HG03095 (cell line): ENCODE results near the gene BAIAP2.
"Not testable (repeated sequence)": the region's sequence is repeated elsewhere in the genome, so short reads cannot be mapped to it uniquely, and the experiment has no call there.

Experiments used
- ATAC-seq: cut with Tn5 transposase; IDR thresholded peaks from one replicate; pipeline ENCODE4 v1.9.1; 2021; ENCODE audit warnings: moderate library complexity; ENCODE audit not compliant: unreplicated experiment

Gene BAIAP2

DNA sequence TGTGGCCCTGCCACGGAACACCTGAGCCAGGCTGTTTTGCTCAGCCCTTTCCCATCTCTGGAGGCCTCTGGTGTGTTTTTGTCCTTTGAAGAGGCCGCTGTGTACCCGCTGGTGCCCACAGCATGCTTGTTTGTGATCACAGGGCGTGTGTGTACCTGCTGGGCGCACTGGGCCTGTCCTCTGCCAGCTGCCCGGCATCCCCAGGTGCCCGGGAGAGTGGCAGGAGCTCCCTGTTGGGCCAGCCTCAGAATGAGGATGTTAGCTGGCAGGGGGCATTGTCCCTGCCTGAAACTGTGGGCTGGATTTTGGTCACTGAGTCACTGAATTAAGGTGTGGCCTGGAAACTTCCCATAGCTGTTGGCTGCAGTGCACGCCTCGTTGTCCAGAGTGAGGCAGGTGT, 31.1 kb downstream of the BAIAP2 start:
- no peak for ATAC-seq

DNA sequence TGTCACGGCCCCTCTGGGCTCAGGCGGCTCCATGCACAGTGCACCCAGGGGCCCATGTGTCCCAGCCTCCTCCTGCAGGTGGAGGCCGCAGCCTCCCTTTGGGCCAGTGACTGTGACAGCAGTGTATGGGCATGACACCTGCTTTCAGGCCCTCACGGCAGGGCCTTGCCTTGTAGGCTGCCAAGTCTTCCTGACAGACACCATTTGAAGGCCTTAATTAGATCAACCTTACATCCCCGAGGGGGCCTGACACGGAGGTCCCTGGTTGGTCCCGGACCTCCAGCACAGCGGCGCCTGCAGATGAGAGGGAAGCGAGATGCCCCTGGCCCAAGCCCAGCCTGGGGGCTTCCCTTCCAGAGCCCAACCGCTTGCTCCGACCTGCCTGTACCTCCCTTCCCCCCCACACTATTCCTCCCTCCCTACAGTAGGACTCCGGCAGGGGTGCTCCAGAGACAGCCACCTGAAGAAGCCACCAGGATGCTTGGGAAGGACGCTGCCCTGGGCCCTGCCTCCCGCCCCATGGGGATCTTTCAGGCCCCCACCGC, 31.9 kb downstream of the BAIAP2 start:
- no peak for ATAC-seq

DNA sequence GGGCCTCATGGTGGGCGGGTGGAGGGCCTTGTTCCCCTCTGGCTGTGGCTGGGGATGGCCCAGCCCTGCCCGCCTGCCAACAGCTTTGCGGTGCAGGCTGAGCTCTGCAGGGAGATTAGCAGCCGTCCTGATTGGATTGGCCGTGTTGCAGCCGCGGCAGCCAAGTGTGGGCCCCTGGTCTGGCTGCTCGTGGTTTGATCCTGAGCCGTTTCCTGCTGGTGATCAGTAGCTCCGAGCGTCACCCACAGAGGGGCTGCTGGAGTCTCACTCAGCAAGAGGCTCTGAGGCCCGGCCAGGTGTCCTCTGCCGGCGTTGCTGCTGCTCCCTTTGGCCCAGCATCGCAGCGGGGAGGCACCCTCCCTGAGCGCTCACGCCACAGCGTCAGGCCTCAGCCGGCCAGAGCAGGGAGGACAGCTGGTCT, 32.5 kb downstream of the BAIAP2 start:
- ATAC-seq: no peak

DNA sequence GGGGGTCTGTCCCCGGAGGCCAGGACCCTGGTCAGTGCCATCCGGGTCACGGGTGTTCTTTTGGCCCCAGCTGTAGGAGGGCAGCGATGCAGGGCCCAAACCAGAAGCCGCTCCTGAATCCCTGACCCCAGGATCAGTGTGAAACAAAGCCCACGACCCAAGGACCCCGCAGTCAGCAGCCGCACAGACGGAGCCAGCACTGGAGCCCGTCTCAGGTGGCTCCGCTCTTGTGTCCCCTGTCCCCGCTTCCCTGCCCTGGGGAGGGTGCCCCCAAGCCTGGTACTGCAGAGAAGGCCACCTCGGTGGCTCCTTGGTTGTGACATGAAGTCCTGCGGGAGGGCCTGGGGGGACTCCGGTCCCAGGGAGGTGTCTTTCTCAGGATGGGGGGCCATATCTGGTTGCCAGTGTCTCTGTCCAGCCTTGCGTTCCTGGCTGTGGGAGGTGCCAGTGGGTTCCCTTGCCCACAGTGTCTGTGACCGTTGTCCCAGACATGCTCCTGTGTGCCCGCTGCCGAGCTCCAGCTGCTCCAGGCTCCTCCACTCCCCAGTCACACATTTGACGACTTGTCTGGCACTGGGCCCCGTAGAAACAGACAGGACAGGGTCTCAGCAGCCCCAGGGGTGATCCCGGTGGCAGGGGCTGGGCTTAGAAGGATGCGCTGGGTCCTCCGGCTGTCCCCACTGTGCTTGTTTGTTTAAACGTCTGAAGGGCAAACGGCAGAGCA, 33.6 kb downstream of the BAIAP2 start:
- no peak for ATAC-seq

DNA sequence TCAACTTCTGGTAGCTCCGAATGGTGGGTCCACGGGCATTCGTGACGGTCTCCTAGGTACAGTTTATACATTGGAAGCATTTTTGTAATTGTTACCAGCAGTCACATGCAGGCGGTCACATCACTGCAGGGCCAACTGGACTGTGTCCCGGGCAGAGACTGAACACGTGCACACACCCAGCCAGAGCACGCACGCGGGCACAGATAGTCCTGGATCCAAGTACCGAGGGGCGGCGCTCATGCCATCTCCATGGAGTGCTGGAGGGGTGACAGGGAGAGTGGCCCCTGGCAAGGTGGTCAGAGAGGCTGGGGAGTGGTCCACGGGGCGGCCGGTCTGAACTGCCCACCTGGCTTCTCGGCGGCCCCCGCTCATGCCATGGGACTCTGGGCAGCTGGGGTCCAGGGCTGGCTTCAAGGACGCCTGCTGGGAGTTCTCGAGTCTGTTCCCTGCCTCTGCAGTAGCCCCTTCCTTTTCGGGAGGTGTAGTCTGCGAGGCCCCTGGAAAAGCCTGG, 34.2 kb downstream of the BAIAP2 start:
- ATAC-seq: no peak

DNA sequence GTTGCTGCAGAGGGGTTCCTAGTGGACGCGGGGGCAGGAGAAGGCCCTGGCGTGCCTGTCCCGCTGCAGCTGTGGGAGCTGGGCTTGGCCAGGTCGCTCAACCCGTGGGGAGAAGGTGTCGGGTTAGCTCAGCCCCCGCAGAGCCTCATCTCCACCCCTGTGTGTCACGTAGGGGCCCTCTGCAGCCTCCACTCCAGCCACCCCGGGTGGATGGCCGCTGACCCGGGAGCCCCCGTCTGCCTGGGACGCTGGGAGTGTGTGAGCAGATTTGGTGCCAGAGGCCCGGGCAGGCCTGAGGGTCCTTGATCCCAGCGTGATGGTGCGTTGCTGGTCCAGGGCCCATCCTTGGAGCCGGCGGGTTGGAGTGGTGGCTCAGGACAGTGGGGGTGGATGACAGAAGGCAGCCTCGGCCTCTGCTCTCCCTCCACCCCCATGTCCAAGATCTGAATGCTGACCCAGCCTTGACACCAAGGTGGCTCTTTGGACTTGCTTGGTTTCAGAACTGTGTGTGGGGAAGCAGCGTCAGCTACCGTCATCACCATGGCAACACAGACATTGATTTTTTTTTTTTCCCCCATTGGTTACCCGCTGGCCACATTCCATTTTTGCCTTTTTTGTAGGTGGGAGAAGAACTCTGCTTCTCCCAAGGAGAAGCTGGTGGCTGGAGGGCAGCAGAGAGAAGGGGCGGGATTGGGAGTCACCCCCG, 35.7 kb downstream of the BAIAP2 start:
- no peak for ATAC-seq

DNA sequence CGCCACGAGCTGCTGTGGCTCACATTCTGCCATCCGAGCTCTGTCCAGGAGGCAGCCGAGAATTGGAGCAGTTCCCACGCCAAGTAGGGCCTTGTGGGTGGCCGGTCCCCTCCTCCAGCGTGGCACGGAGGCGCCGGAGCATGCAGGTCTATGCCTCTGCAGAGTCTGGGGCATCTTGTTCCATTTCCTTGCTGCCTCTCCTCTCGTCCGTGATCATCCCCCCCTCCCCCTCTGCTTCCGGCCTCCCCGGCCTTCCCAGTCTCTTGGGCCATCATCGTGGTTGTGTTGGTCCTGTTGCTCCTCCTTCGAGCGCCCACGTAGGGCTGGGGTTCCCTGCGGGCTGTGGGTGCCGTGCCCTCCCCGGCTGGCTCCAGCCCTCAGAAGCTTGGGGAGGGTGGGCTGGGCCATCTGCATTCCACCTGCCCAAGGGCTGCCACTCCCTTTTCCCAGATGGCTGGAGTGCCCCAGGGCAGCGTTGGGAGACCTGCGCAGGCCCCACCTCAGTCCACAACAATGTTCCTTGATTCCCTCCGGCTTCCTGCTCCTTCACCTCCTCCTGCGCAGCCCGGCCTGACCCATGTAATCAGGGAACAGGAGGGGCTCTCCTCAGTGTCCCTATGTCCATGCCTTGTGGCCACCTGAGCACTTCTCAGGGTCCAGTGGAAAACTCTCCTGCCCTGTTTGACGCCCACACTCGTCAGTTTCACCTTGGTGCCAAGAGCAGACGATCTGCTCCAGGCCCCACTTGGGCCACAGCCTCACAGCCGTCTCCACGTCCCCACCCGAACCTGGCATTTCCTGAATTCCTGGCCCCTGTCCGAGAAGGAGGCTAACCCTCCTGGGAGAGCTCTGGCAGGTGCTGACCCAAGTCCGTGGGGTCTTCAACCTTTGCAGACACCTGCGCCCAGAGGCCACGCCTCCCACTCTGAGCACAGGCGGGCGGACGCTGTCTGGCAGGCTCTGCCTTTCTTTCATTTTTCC, 37.1 kb downstream of the BAIAP2 start:
- no peak for ATAC-seq

DNA sequence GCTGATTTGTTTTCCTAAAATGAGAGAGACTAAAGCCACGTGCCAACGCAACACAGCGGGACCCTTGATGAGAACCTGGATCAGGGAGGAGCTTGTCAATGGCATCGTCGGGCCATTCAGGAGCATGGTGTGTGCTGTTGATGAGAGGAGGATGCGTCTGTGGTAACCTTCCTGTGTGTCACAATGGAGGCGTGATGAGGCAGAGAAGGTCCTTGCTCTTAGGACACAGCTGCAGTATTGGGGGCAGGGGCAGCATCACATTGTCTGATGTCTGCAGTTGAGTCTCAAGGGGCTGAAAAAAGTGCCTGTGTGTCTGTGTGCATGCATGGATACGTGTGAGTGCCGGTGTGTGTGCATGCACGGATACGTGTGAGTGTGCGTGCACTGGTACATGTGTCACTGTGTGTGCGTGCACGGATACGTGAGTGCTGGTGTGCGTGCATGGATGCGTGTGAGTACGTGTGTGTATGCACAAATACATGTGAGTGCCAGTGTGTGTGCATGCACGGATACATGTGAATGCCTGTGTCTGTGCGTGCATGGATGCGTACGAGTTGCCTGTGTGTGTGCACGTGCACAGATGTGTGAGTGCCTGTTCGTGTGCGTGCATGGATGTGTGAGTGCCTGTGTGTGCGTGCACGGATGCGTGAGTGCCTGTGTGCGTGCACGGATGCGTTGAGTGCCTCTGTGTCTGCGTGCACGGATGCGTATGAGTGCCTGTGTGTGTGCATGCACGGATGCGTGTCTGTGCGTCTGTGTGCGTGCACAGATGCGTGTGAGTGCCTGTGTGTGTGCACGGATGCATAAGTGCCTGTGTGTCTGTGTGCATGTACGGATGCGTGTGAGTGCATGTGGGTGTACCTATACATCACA, 39.3 kb downstream of the BAIAP2 start:
- no peak for ATAC-seq

DNA sequence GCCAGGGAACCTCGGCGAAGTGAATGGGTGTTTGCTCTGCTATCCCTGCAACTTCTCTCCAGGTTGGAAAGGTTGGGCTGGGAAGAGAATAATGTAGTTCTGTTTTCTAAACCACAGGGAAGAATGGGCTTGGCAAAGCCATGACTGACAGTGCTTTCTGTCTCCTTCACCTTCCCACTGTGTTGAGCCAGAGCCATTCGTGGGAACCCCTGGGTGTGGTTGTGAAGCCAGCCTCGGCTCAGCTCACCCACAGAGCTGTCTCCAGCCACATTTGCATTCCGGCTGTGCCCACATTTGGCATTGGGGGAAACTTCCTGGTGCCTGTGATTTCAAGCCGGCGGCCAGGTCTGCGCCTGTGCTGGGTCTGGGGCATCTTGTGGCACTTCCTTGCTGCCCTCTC, 39.9 kb downstream of the BAIAP2 start:
- ATAC-seq: no peak

DNA sequence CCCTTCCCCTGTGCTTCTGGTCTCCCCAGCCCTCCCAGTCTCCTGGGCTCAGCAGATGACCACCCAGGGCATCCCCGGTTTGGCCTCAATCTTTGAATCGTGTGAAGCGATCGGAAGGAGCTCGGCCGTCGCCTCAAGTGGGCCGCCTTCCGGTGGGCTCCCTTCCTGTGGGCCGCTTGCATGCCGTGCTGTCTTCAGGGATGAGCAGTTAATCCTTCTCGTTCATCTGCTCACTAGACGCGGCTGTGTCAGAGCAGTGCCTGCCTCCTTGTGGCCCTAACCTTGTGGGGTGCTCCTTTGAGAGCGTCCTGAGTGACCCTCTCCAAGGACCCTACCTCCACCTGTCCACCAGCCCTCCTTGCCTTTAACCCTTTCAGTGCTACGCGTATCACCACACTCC, 40.4 kb downstream of the BAIAP2 start:
- no peak for ATAC-seq

DNA sequence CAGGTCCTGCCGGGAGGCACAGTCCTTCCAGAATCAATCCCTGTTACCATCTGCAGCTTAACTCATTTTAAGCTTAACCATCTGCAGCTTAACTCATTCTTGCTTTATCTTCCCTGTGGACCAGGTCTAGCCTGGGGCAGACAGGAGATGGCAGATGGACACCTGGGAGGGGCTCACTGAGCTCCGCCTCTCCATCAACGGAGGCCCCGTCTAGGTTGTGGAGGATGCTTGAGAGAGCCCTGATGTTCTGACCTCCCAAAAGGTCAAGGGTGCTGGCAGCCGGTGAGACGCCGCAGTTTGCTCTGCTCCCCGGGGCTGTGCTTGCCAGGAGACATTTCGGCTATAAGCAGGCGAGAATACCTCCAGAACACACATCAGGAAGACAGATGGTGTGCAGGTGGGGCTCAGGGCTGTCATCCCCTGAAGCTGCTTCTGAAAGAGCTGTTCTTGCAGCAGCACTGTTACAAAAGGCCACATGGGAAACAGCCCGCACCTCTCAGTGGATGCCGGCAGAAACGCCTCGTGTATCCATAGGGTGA, 41.3 kb downstream of the BAIAP2 start:
- no peak for ATAC-seq

DNA sequence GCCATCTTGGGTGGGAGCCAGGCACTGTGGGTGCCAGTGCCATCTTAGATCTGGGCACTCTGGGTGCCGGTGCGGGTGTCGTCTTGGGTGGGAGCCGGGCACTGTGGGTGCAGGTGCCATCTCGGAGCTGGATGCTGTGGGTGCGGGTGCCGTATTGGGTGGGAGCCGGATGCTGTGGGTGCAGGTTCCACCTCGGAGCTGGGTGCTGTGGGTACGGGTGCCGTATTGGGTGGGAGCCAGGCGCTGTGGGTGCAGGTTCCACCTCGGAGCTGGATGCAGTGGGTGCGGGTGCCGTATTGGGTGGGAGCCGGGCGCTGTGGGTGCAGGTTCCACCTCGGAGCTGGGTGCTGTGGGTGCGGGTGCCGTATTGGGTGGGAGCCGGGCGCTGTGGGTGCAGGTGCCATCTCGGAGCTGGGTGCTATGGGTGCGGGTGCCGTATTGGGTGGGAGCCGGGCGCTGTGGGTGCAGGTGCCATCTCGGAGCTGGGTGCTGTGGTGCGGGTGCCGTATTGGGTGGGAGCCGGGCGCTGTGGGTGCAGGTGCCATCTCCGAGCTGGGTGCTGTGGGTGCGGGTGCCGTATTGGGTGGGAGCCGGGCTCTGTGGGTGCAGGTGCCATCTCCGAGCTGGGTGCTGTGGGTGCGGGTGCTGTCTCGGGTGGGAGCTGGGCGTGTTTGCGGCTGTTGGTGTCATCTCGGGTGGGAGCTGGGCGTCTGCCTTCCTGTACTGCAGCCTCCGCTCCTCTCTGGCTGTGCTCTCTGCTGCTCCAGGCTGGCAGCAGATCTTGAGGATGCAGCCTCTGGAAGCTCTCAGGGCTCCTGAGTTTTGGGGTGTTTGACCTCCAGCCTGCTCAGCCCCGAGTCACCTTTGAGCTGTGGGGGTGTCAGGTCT, 43.3 kb downstream of the BAIAP2 start:
- not testable (repeated sequence) for ATAC-seq

DNA sequence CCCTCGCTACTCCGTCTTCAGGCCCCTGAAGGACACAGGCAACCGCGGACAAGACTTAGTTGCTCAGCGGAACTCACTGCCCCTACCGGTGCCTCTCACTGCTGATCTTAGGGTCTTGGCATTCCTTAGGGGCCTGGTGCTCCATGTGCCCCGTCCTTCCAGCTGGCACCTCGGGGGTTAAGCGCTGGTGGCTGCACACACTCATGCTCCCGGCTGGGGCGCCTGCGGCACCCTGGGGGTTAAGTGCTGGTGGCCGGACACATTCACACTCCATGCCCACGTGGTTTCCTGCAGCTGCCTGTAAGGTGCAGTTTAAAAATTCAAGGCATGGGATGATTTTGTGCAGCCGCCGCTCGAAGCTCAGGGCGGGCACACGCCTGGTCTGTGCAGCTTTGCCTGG, 45.1 kb downstream of the BAIAP2 start:
- no peak for ATAC-seq

DNA sequence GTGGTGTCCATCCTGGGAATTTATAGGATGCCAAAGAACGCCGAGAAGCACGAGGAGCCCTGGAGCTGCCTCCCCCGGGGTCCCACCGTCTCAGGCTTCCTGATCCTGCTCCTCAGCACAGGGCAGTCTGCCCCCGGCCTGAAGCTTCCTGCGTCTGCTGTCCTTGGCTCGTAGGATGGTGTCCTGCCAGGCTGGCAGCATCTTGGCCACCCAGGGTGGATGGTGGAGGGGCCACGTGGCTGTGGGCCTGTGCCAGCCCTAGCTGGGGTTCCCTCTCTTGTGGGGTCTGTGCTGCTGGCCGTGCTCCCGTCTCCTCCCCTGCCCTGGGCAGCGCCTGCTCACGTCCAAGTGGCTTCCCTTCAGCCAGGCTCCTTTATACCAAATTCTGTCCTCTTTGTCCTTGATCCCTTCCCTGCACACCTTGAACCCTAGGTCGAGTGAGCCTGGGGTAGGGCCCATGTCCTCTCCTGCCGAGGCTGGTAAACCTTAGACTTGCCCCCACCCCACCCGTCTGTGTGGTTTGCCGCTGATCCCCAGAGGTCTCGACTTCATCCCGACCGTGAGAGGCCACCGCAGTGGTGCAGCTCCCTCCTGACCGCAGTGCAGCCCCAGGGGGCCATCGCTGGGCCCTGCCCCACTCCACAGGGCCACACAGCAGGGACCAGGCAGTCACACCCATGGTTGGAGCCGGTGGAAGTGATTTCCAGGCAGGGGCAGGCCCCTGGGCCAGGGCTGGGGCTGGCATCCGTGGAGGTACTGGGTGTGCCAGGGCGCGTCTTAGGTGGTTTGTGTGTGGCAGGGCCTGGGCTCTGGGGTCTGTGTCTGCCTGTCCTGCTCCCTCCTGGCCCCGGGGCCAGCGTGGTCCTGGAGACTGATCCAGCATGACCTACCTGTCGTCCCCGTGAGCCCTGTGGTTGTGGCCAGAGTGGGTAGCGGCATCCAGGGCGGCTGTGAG, 46.5 kb downstream of the BAIAP2 start:
- ATAC-seq: no peak

DNA sequence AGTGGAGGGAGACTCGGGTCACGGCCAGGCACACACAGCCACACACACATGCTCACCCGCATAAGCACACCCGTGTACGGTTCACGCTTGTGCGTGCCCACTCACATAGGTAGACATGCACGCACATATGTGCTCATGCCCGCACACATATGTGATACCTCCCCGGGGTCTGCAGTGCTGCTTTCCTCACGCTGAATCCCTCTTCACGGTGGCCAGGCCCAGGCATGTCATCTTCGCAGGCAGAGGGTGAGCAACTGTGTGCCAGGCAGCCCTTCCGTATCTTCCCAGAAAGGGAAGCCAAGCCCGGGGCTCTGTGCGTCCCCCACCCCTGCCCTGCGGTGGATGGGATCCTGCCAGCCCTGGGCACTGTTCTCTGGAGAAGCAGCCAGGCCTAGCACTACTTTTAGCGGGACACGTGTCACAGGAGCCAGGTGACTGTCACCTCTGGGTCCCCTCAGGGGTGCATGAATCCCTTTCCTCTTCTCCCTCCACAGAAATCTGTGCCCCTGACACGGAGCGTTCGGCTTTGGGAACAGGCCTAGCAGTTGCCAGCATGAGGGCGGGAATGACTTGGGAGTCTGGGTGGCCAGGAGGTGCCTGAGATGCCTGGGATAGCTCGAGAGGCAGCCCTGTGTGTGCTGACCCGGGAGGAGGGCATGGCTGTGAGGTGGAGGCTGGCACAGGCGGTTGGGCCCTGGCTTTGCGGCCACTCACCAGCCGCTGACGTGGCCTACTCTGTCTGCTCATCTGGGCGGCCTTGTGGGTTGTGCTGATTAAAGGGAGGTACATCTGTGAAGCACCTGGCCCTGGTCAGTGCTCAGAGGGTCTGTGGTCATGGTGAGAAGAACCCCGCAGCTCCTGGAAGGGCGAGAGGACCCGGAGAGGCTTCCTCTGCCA, 47.5 kb downstream of the BAIAP2 start:
- ATAC-seq: no peak

DNA sequence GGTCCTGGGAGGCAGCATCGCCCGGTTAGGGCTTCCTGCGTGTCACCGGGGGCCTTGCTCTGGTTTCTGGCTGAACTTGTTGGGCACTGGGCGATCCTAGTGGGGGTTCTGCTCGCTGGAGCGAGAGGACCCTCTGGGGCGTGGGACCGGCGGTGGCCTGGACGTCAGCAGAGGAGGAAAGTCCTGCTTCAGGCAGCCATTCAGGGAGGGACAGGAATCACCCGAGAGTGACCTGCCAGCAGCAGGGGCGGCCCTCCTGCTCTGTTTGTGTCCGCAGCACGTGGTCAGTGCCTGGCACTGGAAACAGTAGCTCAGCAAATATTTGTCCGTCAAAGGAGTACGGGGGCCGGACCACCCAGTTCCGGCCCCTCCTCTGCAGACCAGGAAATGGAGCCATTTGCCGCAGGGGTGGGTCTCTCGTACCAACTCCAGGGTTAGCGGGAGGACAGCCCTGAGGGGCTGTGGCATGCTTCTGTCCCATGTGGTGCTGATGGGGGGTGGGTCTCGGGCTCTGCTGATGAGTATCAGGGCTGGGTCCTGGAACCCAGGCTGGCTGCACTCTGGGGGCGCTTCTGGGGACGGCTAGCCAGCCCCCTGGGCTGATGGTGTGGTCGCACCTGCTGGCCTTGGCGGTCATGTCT, 48.3 kb downstream of the BAIAP2 start:
- no peak for ATAC-seq
